ENCODE results near the gene SLC4A1. TPM values are rescaled to one million over a fixed set of nuclear protein-coding genes. Genes with fewer than 3 reads are reported as not detected.

The SLC4A1 gene
- 10 to 100 TPM in 1 of 6 experiments, 1 to 10 TPM in 2, under 1 TPM in 3; 0.06 to 31.8 (median 1.2) TPM for total RNA-seq
- long read RNA-seq = 0 reads

DNA sequence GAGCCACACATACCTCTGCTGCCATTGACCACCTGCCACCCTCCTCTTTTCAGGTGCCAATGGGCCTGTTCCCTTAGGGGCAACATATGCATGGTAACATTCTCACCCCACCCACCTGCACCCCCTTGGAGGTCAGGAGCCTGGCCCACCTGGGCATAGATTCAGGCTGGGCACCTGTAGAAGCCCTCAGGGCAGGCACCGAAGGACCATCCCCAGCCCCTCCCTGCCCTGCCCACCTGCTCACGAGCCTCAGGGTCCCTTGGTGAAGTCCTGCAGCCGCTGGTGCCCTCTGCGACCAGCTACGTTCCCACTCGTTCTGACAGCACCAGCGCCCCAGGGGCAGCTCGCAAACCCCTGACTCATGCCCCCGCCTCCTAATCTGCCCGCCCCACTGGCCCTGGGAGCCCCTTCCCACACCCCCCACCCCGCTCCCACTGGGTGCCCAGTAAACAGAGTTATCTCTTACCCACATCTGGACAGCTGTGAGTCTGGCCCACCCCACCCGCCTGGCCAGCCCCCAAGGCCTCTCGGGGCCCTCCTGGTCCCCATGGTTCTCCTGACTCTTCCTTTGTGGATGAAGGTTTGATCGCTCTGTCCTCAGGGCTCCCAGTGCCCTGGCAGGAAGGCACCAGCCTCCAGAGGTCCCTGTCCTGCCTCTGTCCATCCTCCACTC, at the start of gene SLC4A1:
SLC4A1 (minus strand) TSS at position 318 of the 673 bp plus-strand sequence. CDS start 5,269 bp downstream, outside the sequence.
- Histone ChIP-seq H3K4me3 (no peak within 1 kb of the TSS), H3K4me1 (no peaks in the 10 kb centered on the region), H3K27me3 (no peaks in the 10 kb centered on the region), H3K9me3 (no peaks in the 10 kb centered on the region), H3K27ac (no peak within 1 kb of the TSS), H3K36me3 (no peaks in the 10 kb centered on the region)
- peak in 1 of 4 donors; percentile 25 for ATAC-seq
- WGBS (ENCODE audit: insufficient coverage, low coverage, low lambda C conversion rate, missing lambda C conversion rate) = 72% methylated on average over 3 of the region's 14 CpGs
- no peak for TF ChIP-seq POLR2A (IDR thresholded peaks at IDR 0.05)
- TF ChIP-seq, protein P1, sequence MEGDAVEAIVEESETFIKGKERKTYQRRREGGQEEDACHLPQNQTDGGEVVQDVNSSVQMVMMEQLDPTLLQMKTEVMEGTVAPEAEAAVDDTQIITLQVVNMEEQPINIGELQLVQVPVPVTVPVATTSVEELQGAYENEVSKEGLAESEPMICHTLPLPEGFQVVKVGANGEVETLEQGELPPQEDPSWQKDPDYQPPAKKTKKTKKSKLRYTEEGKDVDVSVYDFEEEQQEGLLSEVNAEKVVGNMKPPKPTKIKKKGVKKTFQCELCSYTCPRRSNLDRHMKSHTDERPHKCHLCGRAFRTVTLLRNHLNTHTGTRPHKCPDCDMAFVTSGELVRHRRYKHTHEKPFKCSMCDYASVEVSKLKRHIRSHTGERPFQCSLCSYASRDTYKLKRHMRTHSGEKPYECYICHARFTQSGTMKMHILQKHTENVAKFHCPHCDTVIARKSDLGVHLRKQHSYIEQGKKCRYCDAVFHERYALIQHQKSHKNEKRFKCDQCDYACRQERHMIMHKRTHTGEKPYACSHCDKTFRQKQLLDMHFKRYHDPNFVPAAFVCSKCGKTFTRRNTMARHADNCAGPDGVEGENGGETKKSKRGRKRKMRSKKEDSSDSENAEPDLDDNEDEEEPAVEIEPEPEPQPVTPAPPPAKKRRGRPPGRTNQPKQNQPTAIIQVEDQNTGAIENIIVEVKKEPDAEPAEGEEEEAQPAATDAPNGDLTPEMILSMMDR (IDR thresholded peaks at IDR 0.05) = no peak
- peak in 1 of 3 donors; percentile 40 for DNase-seq
- intact Hi-C loops (cut with DNase I) = no loop called here

DNA sequence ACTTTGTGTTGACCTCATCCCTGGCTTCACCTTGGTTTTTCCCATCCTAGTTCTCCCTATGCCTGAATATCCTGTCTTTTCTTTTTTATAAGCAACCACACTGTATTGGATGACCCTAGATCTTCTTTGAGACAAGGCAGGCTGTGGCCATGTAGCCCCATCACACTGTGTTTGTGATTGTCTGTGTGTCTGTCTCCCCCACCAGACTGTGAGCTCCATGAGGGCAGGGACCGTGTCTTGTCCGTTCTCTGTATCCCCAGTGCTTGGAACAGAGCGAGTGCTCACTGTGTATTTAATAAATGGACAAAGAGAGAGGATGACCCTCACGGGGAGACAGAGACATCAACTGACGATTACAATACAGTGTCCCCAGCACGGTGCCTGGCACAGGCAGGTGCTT, 49.6 kb upstream of the SLC4A1 start:
- Histone ChIP-seq H3K4me3 (no peak overlapping the region), H3K27ac (no peak overlapping the region), H3K27me3 (no peaks in the 10 kb centered on the region), H3K9me3 (no peaks in the 10 kb centered on the region), H3K4me1 (no peaks in the 10 kb centered on the region), H3K36me3 (peaks cover 0 to 26% (median 3%) of the 10 kb centered on the region in 4 donors)
- 61% methylated on average over 3 of the region's 6 CpGs for WGBS (ENCODE audit: insufficient coverage, low coverage, low lambda C conversion rate, missing lambda C conversion rate)
- TF ChIP-seq POLR2A (IDR thresholded peaks at IDR 0.05) = no peak
- TF ChIP-seq, protein P1 (IDR thresholded peaks at IDR 0.05) = no peak
- intact Hi-C loops (cut with DNase I) = no loop called here
- no peak for ATAC-seq
- DNase-seq = no peak

DNA sequence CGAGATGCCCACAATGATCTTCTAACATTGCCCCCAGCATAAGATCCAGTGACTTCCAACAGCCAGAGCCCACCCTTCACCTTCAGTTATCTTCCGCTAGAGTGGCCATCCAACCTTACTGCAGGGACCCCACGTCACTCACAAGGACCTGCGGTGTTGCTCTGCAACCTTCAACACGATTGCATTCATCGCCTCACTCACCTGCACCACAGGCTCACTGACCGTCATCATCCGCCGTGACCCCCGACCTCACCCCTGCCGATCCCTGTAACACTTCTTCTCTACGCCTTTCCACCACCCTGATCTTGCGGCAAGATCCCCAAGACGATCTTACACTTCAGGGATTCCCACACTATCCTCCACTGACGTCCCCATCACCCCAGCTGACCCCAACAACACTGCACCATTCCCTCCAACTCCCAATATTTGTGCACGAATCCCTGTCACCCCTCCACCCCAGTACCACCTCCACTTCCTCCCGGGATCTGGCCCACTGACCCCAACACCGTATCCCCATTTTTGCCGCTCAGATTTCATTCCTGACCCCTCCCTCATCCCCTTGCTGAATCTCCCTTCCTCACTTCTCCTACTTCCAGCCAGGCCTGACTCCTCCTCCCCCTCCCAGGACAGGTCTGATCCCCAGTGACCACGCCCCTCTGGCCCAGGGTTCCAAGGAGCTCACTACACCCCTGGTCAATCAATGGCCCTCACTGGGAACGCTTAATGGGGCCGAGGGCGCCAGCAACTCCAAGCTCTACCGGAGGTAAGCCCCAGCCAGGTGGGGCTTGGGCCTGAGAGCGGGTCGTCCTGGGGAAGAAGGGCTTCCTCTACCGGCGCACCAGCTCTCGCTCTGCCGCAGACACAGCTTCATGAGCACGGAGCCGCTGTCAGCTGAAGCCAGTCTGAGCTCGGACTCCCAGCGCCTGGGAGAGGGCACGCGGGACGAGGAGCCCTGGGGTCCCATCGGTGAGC, 48.1 kb upstream of the SLC4A1 start:
- intact Hi-C loops (cut with DNase I) = no loop called here

More for the DNA sequence above, 48.1 kb upstream of the SLC4A1 start:
- no peak overlapping the region for H3K27ac ChIP-seq
- no peaks in the 10 kb centered on the region for H3K4me1 ChIP-seq
- DNase-seq (no peak), ATAC-seq (no peak)
- H3K27me3 ChIP-seq = no peaks in the 10 kb centered on the region
- no peaks in the 10 kb centered on the region for H3K9me3 ChIP-seq
- peaks cover 0 to 14% (median under 1%) of the 10 kb centered on the region in 4 donors for H3K36me3 ChIP-seq
- WGBS (ENCODE audit: insufficient coverage, low coverage, low lambda C conversion rate, missing lambda C conversion rate) = 9% methylated on average over 27 of the region's 38 CpGs
- no peak for TF ChIP-seq POLR2A (IDR thresholded peaks at IDR 0.05)
- TF ChIP-seq, protein P1 (IDR thresholded peaks at IDR 0.05) = no peak
- H3K4me3 ChIP-seq = no peak overlapping the region

Measured in right lobe of liver (tissue), 6 donors.